Naive thymus-derived CD4-positive, alpha-beta T cell (primary cell): ENCODE data around the gene PLA2G2F. TPM values are rescaled to one million over a fixed set of nuclear protein-coding genes. Genes with fewer than 3 reads are reported as not detected.

Experiments
- ATAC-seq: fragments of 150-1000 bp; cut with Tn5 transposase; 2 replicates; pipeline ENCODE4 v1.10.0; 2021; ENCODE audit warnings: mild to moderate bottlenecking, moderate library complexity
- CTCF ChIA-PET: fragments of 350-600 bp; sonication (Branson Sonifier 250); formaldehyde crosslinking; loops from one replicate; lab custom pipeline; 2021; ENCODE audit warnings: antibody characterized with exemption; lab: Charles Lee
- POLR2A ChIA-PET: fragments of 350-600 bp; sonication (Branson Sonifier 250); formaldehyde crosslinking; loops from one replicate; lab custom pipeline; 2021; ENCODE audit warnings: antibody characterized with exemption, inconsistent platforms; lab: Charles Lee
- DNase-seq, 9 donors: peaks; one replicate each; pipeline versions ENCODE4 v3.0.0 to v3.0.0-alpha.2; 2020 to 2022; ENCODE audit warnings: mixed read lengths in 1 of 9
- H3K27ac ChIP-seq: one replicate; pipeline ENCODE4 v1.7.0; 2013; ENCODE audit warnings: mild to moderate bottlenecking, low read depth, low read length, moderate library complexity
- H3K27me3 ChIP-seq, 2 donors: one replicate each; pipeline ENCODE4 v1.7.0; 2013; ENCODE audit warnings: low read length in 2 of 2, mild to moderate bottlenecking in 2 of 2, moderate library complexity in 2 of 2; ENCODE audit not compliant: control insufficient read depth in 2 of 2, insufficient read depth in 2 of 2
- H3K36me3 ChIP-seq, 3 experiments: 1 replicate in 2 of 3; 2 replicates in 1 of 3; pipeline ENCODE4 v1.7.0; 2013; ENCODE audit warnings: low read length in 3 of 3, mild to moderate bottlenecking in 3 of 3, moderate library complexity in 1 of 3; ENCODE audit not compliant: insufficient read depth in 3 of 3, control insufficient read depth in 2 of 3
- H3K4me1 ChIP-seq, 2 donors: one replicate each; pipeline ENCODE4 v1.7.0; 2013; ENCODE audit warnings: low read length in 2 of 2, mild to moderate bottlenecking in 2 of 2, moderate library complexity in 1 of 2; ENCODE audit not compliant: control insufficient read depth in 2 of 2, insufficient read depth in 2 of 2
- H3K4me3 ChIP-seq: 2 replicates; pipeline ENCODE4 v1.7.0; 2013; ENCODE audit warnings: mild to moderate bottlenecking, low read length
- H3K9me3 ChIP-seq, 3 experiments: 1 replicate in 2 of 3; 2 replicates in 1 of 3; pipeline ENCODE4 v1.7.0; 2013; ENCODE audit warnings: low read length in 3 of 3; ENCODE audit not compliant: control insufficient read depth in 2 of 3
- H3K27ac Mint-ChIP-seq, 9 donors: one replicate each; pipeline ENCODE4 v1.8.0; 2020 to 2022; ENCODE audit warnings: mixed read lengths in 9 of 9, mild to moderate bottlenecking in 8 of 9, moderate library complexity in 5 of 9, inconsistent platforms in 2 of 9
- H3K27me3 Mint-ChIP-seq, 5 donors: one replicate each; pipeline ENCODE4 v1.8.0; 2021 to 2022; ENCODE audit warnings: mixed read lengths in 5 of 5, mild to moderate bottlenecking in 1 of 5
- H3K36me3 Mint-ChIP-seq, 5 donors: one replicate each; pipeline ENCODE4 v1.8.0; 2020 to 2022; ENCODE audit warnings: mixed read lengths in 5 of 5, mild to moderate bottlenecking in 3 of 5, inconsistent platforms in 1 of 5
- H3K4me1 Mint-ChIP-seq, 7 donors: one replicate each; pipeline ENCODE4 v1.8.0; 2020 to 2022; ENCODE audit warnings: mixed read lengths in 7 of 7, mild to moderate bottlenecking in 3 of 7, inconsistent platforms in 1 of 7
- H3K4me3 Mint-ChIP-seq, 10 donors: one replicate each; pipeline ENCODE4 v1.8.0; 2020 to 2022; ENCODE audit warnings: mild to moderate bottlenecking in 10 of 10, mixed read lengths in 10 of 10, moderate library complexity in 6 of 10, inconsistent platforms in 2 of 10
- H3K9me3 Mint-ChIP-seq, 11 donors: one replicate each; pipeline ENCODE4 v1.8.0; 2020 to 2022; ENCODE audit warnings: mixed read lengths in 11 of 11, mild to moderate bottlenecking in 4 of 11, inconsistent platforms in 1 of 11, moderate library complexity in 1 of 11
- intact Hi-C, 2 donors: fragments of 100-400 bp; cut with micrococcal nuclease; formaldehyde crosslinking; loops; one replicate each; pipeline ENCODE4 v1.15.1; 2023
- polyA plus RNA-seq, 2 donors: library from polyadenylated mRNA; unstranded; fragments of 300-500 nt; fragmentation: Illumina TruSeq; gene quantifications; one replicate each; pipeline ENCODE4 v1.2.3, GENCODE V29; 2021
- total RNA-seq, 6 experiments: library from RNA in 5 of 6; stranded (reverse) in 5 of 6; gene quantifications; 1 replicate in 5 of 6; 2 replicates in 1 of 6; pipeline ENCODE4 v1.2.3 and lab custom pipeline; 2021 to 2026

The PLA2G2F gene
- total and polyA plus RNA-seq, 7 experiments from 2014 or later: not detected

- H3K36me3 Mint-ChIP-seq: no peaks in the 10 kb centered on the region
- ChIA-PET POLR2A (no interaction called here), CTCF (no interaction called here)
- DNase-seq (no peak), ATAC-seq (no peak)
- Histone ChIP-seq H3K27ac (no peak overlapping the region), H3K4me1 (no peaks in the 10 kb centered on the region), H3K9me3 (no peaks in the 10 kb centered on the region), H3K4me3 (no peak overlapping the region), H3K36me3 (no peaks in the 10 kb centered on the region), H3K27me3 (no peaks in the 10 kb centered on the region)
- no peaks in the 10 kb centered on the region for H3K4me1 Mint-ChIP-seq
- H3K27ac Mint-ChIP-seq: no peak overlapping the region
- intact Hi-C loops: no loop called here
- H3K9me3 Mint-ChIP-seq: no peaks in the 10 kb centered on the region
- H3K27me3 Mint-ChIP-seq: peaks cover 10 to 39% (median 20%) of the 10 kb centered on the region in 5 donors
- no peak overlapping the region for H3K4me3 Mint-ChIP-seq
Measured at GRCh38 chr1:20120796-20121195, 18.3 kb upstream of the PLA2G2F start.

GRCh38 chr1:20123722-20124455 is 15.2 kb upstream of the PLA2G2F start:
- peaks cover 0 to 4% (median 0%) of the 10 kb centered on the region in 5 donors for H3K36me3 Mint-ChIP-seq
- H3K4me1 ChIP-seq: no peaks in the 10 kb centered on the region
- CTCF ChIA-PET: no interaction called here
- H3K27me3 ChIP-seq: no peaks in the 10 kb centered on the region
- no peaks in the 10 kb centered on the region for H3K36me3 ChIP-seq
- H3K9me3 Mint-ChIP-seq: peaks cover 0 to 6% (median 0%) of the 10 kb centered on the region in 11 donors
- no peak overlapping the region for H3K27ac ChIP-seq
- POLR2A ChIA-PET: no interaction called here
- DNase-seq (no peak), ATAC-seq (no peak)
- H3K27ac Mint-ChIP-seq: no peak overlapping the region
- H3K4me3 ChIP-seq: no peak overlapping the region
- H3K27me3 Mint-ChIP-seq: peaks cover 10 to 35% (median 13%) of the 10 kb centered on the region in 5 donors
- no peaks in the 10 kb centered on the region for H3K9me3 ChIP-seq
- no peak overlapping the region for H3K4me3 Mint-ChIP-seq
- H3K4me1 Mint-ChIP-seq: no peaks in the 10 kb centered on the region
- intact Hi-C loops: no loop called here

- no peak overlapping the region for H3K4me3 ChIP-seq
- Mint-ChIP-seq H3K27me3 (peaks cover 9 to 32% (median 13%) of the 10 kb centered on the region in 5 donors), H3K36me3 (peaks cover 0 to 7% (median 0%) of the 10 kb centered on the region in 5 donors), H3K4me3 (no peak overlapping the region), H3K9me3 (peaks cover 0 to 9% (median 0%) of the 10 kb centered on the region in 11 donors), H3K4me1 (no peaks in the 10 kb centered on the region), H3K27ac (no peak overlapping the region)
- POLR2A ChIA-PET: no interaction called here
- no peaks in the 10 kb centered on the region for H3K36me3 ChIP-seq
- DNase-seq (no peak), ATAC-seq (no peak)
- no peaks in the 10 kb centered on the region for H3K9me3 ChIP-seq
- no peaks in the 10 kb centered on the region for H3K27me3 ChIP-seq
- H3K27ac ChIP-seq: no peak overlapping the region
- CTCF ChIA-PET: no interaction called here
- intact Hi-C loops: no loop called here
- H3K4me1 ChIP-seq: no peaks in the 10 kb centered on the region
Measured at GRCh38 chr1:20124456-20125057, 14.6 kb upstream of the PLA2G2F start.

- no peaks in the 10 kb centered on the region for H3K36me3 ChIP-seq
- intact Hi-C loops: no loop called here
- ChIA-PET CTCF (no interaction called here), POLR2A (no interaction called here)
- H3K9me3 Mint-ChIP-seq: peaks cover 0 to 14% (median 2%) of the 10 kb centered on the region in 11 donors
- no peaks in the 10 kb centered on the region for H3K4me1 Mint-ChIP-seq
- no peaks in the 10 kb centered on the region for H3K4me1 ChIP-seq
- peaks cover 0 to 7% (median 0%) of the 10 kb centered on the region in 5 donors for H3K36me3 Mint-ChIP-seq
- H3K9me3 ChIP-seq: no peaks in the 10 kb centered on the region
- H3K4me3 Mint-ChIP-seq: no peak overlapping the region
- H3K27ac ChIP-seq: no peak overlapping the region
- ATAC-seq: no peak
- H3K27ac Mint-ChIP-seq: no peak overlapping the region
- H3K4me3 ChIP-seq: no peak overlapping the region
- H3K27me3 ChIP-seq: no peaks in the 10 kb centered on the region
- H3K27me3 Mint-ChIP-seq: peaks cover 5 to 27% (median 12%) of the 10 kb centered on the region in 5 donors
- no peak for DNase-seq
Measured at GRCh38 chr1:20125100-20125499, 14.0 kb upstream of the PLA2G2F start.

- CTCF ChIA-PET: no interaction called here
- Mint-ChIP-seq H3K4me3 (no peak overlapping the region), H3K27me3 (peaks cover 2 to 20% (median 9%) of the 10 kb centered on the region in 5 donors), H3K4me1 (no peaks in the 10 kb centered on the region), H3K9me3 (peaks cover 0 to 18% (median 2%) of the 10 kb centered on the region in 11 donors), H3K36me3 (peaks cover 0 to 7% (median 0%) of the 10 kb centered on the region in 5 donors), H3K27ac (no peak overlapping the region)
- H3K27me3 ChIP-seq: no peaks in the 10 kb centered on the region
- POLR2A ChIA-PET: no interaction called here
- H3K36me3 ChIP-seq: no peaks in the 10 kb centered on the region
- intact Hi-C loops: no loop called here
- no peak for DNase-seq
- no peaks in the 10 kb centered on the region for H3K9me3 ChIP-seq
- H3K4me3 ChIP-seq: no peak overlapping the region
- no peak for ATAC-seq
- no peak overlapping the region for H3K27ac ChIP-seq
- no peaks in the 10 kb centered on the region for H3K4me1 ChIP-seq
Measured at GRCh38 chr1:20126041-20126805, 12.9 kb upstream of the PLA2G2F start.

GRCh38 chr1:20126806-20127440 is 12.2 kb upstream of the PLA2G2F start:
- POLR2A ChIA-PET: no interaction called here
- no peaks in the 10 kb centered on the region for H3K4me1 Mint-ChIP-seq
- H3K4me3 ChIP-seq: no peak overlapping the region
- H3K9me3 Mint-ChIP-seq: peaks cover 0 to 19% (median 4%) of the 10 kb centered on the region in 11 donors
- peaks cover 5 to 17% (median 8%) of the 10 kb centered on the region in 5 donors for H3K27me3 Mint-ChIP-seq
- intact Hi-C loops: no loop called here
- CTCF ChIA-PET: no interaction called here
- no peak overlapping the region for H3K27ac Mint-ChIP-seq
- no peaks in the 10 kb centered on the region for H3K4me1 ChIP-seq
- no peaks in the 10 kb centered on the region for H3K27me3 ChIP-seq
- no peak for DNase-seq
- H3K27ac ChIP-seq: no peak overlapping the region
- peaks cover 0 to 7% (median 0%) of the 10 kb centered on the region in 5 donors for H3K36me3 Mint-ChIP-seq
- no peak for ATAC-seq
- no peak overlapping the region for H3K4me3 Mint-ChIP-seq
- H3K36me3 ChIP-seq: no peaks in the 10 kb centered on the region
- H3K9me3 ChIP-seq: no peaks in the 10 kb centered on the region
